HEK293T (cell line): ENCODE results near the gene CYP21A2.
"Not testable (repeated sequence)": the region's sequence is repeated elsewhere in the genome, so short reads cannot be mapped to it uniquely, and the experiment has no call there.

ENCODE experiments used
- CTBP1 ChIP-seq: fragments of 450-650 bp; IDR thresholded peaks from 2 replicates; pipeline ENCODE4 v1.6.1; 2016; ENCODE audit warnings: borderline replicate concordance
- FOXA1 ChIP-seq: fragments of 450-650 bp; IDR thresholded peaks from 2 replicates; pipeline ENCODE4 v1.6.1; 2016; ENCODE audit warnings: mild to moderate bottlenecking
- FOXK2 ChIP-seq: fragments of 450-650 bp; IDR thresholded peaks from 2 replicates; pipeline ENCODE4 v1.6.1; 2016; ENCODE audit warnings: mild to moderate bottlenecking
- FOXM1 ChIP-seq: fragments of 450-650 bp; IDR thresholded peaks from 2 replicates; pipeline ENCODE4 v1.6.1; 2017; ENCODE audit warnings: mild to moderate bottlenecking, borderline replicate concordance
- HDGF ChIP-seq: fragments of 450-650 bp; IDR thresholded peaks from 2 replicates; pipeline ENCODE4 v1.6.1; 2017; ENCODE audit warnings: antibody characterized with exemption, borderline replicate concordance
- LEF1 ChIP-seq: fragments of 450-650 bp; IDR thresholded peaks from 2 replicates; pipeline ENCODE4 v1.6.1; 2017; ENCODE audit warnings: mild to moderate bottlenecking, borderline replicate concordance
- SP1 ChIP-seq: fragments of 450-650 bp; IDR thresholded peaks from 2 replicates; pipeline ENCODE4 v1.6.1; 2017
- SUZ12 ChIP-seq: fragments of 450-650 bp; IDR thresholded peaks from 2 replicates; pipeline ENCODE4 v1.6.1; 2016; ENCODE audit warnings: mild to moderate bottlenecking
- TARDBP ChIP-seq: fragments of 450-650 bp; IDR thresholded peaks from 2 replicates; pipeline ENCODE4 v1.6.1; 2016
- ZNF384 ChIP-seq: fragments of 450-650 bp; IDR thresholded peaks from 2 replicates; pipeline ENCODE4 v1.6.1; 2016

DNA sequence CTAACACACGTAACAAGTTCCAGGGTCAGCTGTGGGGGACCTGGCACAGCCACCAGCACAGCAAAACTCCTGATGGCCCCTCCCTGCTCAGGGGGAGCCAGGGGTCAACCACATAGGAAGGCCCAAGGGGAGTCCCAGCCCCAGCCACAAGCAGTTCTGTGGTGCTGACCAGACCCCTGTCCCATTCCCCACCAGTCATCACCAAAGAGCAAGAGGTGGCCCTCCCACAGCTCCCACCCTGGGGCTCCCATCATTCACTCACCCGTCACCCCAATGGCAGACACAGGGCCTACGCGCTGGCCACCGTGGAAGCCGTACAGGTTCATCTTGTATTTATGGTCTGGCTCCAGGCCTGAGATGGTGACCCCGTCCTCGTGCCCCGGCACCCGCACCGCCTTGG is 11.5 kb downstream of the CYP21A2 start:
- not testable (repeated sequence) for TF ChIP-seq SUZ12, LEF1, SP1, ZNF384, FOXK2, FOXA1, CTBP1, FOXM1, HDGF, TARDBP
